ENCODE results near the gene TMEM120B.

The TMEM120B gene

DNA sequence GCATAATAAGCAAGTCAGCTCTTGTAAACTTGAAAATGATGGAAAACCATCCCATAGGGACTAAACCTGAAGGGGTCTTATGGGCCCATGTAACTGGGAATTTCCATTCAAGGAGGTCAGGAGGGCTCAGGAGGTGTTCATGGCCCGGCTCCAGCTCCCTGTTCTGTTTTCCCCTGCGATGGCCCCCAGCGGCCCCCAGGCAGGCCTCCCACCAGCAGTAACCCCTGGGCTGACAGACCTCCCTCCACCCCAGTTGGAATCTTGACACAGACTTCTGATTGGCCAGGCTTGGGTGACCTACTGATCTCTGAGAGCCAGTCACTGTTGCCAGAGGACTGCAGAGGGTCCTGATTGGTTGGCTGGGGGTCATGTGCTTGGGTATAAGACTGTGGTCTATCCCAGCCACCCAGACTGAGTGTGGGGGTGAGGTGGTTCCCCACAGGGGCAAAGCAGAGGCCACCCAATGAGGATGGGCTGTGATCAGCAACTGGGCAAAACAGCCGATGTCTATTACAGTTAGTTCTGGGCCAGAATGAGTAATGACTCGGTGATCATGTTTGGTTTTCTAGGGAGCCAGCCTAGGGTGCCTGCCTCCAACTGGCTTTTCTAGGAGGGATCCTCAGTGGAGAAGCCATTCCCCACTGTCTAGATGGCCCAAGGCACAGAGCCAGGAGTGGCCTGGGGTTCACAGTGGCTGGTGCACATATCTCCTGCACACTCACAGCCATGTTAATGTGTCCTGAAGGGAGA lies 53.9 kb downstream of the TMEM120B start:
- no peak for DNase-seq (ENCODE audit: low spot score)
- no peak overlapping the region for H3K4me3 Mint-ChIP-seq
- no peaks in the 10 kb centered on the region for H3K9me3 Mint-ChIP-seq
- H3K27ac Mint-ChIP-seq = no peak overlapping the region
- no peaks in the 10 kb centered on the region for H3K36me3 Mint-ChIP-seq (ENCODE audit: low read depth)
- no peaks in the 10 kb centered on the region for H3K4me1 Mint-ChIP-seq (ENCODE audit: low read depth)
- H3K27me3 Mint-ChIP-seq (ENCODE audit: low read depth) = no peaks in the 10 kb centered on the region

DNA sequence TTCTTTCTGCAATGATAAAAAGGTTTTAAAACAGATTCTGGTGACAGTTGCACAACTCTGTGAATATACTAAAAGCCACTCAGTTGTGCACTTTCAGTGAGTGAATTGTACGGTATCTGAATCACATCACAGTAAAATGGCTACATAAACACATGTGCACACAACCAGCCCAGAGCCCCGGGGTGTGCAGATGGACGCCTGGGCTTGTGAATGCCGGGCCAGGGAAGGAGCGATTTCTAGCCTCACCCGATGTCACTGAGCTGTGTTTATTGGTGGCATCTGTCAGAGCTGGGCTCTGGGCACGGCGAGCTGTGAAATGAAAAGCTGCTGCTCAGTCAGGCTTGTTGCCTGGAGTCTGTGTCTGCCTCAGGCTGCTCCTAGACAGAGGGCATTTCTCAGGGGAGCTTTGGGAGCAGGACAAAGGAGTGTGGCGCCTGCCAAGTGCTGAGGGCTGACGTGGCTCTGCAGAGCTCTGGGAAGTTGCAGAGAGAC lies 55.0 kb downstream of the TMEM120B start:
- no peaks in the 10 kb centered on the region for H3K36me3 Mint-ChIP-seq (ENCODE audit: low read depth)
- no peaks in the 10 kb centered on the region for H3K27me3 Mint-ChIP-seq (ENCODE audit: low read depth)
- no peaks in the 10 kb centered on the region for H3K9me3 Mint-ChIP-seq
- DNase-seq (ENCODE audit: low spot score) = no peak
- no peak overlapping the region for H3K4me3 Mint-ChIP-seq
- no peak overlapping the region for H3K27ac Mint-ChIP-seq
- H3K4me1 Mint-ChIP-seq (ENCODE audit: low read depth) = no peaks in the 10 kb centered on the region

DNA sequence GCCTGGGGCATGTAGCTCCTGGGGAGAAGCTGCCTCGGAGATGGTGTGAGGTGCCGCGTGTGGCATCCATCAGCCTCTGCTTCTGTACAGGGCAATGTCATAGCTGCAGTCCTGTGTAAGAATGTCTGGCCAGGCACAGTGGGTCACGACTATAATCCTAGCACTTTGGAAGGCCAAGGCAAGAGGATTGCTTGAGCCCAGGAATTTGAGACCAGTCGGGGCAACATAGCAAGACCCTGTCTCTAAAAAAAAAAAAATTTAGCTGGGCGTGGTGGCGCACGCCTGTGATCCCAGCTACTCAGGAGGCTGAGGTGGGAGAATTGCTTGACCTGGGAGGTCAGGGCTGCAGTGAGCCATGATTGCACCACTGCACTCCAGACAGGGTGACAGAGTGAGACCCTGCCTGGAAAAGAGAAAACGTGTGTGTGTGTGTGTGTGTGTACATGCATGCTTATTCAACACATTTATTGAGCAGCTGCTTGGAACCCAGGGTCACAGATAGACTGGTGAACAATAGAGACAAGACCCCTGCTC lies 56.8 kb downstream of the TMEM120B start:
- DNase-seq (ENCODE audit: low spot score) = no peak
- H3K9me3 Mint-ChIP-seq = no peaks in the 10 kb centered on the region
- no peaks in the 10 kb centered on the region for H3K36me3 Mint-ChIP-seq (ENCODE audit: low read depth)
- H3K27me3 Mint-ChIP-seq (ENCODE audit: low read depth) = no peaks in the 10 kb centered on the region
- H3K27ac Mint-ChIP-seq = no peak overlapping the region
- peaks cover 6% of the 10 kb centered on the region for H3K4me1 Mint-ChIP-seq (ENCODE audit: low read depth)
- no peak overlapping the region for H3K4me3 Mint-ChIP-seq

DNA sequence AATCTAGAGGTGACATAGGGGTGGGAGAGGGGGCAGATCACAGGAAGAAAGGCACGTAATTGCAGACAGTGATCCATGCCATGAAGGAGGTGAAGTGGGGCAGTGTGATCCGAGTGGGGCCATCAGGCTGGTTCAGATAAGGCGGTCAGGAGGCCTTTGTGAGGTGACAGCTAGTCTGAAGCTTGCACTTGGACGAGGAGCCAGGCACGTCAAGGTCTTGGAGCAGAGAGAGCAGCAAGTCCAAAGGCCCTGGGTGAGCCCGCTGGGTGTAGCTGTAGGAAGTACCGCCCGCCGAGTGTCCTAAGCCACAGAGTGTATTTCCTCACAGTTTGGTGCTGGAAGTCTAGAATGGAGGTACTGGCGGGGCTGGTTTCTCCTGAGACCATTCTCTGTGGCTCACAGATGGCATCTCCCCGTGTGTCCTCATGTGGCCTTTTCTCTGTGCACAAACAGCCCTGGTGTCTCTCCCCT lies 57.3 kb downstream of the TMEM120B start:
- H3K27ac Mint-ChIP-seq = no peak overlapping the region
- DNase-seq (ENCODE audit: low spot score) = no peak
- H3K36me3 Mint-ChIP-seq (ENCODE audit: low read depth) = no peaks in the 10 kb centered on the region
- no peaks in the 10 kb centered on the region for H3K27me3 Mint-ChIP-seq (ENCODE audit: low read depth)
- H3K4me3 Mint-ChIP-seq = no peak overlapping the region
- H3K9me3 Mint-ChIP-seq = no peaks in the 10 kb centered on the region
- peaks cover 6% of the 10 kb centered on the region for H3K4me1 Mint-ChIP-seq (ENCODE audit: low read depth)

DNA sequence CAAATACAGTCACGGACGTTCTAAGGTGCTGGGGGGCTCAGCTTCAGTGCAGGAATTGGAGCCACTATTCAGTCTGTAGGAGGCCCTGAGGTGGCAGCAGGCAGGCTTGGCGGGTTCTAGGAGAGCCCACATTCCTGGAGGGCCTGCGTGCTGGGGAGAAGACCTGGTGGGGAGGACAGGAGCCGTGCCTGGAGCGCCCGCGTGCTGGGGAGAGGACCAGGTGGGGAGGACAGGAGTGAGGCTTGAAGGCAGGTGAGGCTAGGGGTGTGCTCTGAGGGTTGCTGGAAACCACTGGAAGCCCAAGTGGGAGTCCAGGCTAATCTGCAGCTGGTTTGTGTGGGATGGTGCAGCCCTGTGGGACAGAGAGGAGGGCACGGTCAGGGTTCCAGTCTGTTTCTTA lies 57.8 kb downstream of the TMEM120B start:
- Mint-ChIP-seq H3K4me3 (no peak overlapping the region), H3K9me3 (no peaks in the 10 kb centered on the region), H3K27ac (no peak overlapping the region), H3K4me1 (ENCODE audit: low read depth) (peaks cover 6% of the 10 kb centered on the region), H3K36me3 (ENCODE audit: low read depth) (no peaks in the 10 kb centered on the region), H3K27me3 (ENCODE audit: low read depth) (no peaks in the 10 kb centered on the region)
- DNase-seq (ENCODE audit: low spot score) = no peak

DNA sequence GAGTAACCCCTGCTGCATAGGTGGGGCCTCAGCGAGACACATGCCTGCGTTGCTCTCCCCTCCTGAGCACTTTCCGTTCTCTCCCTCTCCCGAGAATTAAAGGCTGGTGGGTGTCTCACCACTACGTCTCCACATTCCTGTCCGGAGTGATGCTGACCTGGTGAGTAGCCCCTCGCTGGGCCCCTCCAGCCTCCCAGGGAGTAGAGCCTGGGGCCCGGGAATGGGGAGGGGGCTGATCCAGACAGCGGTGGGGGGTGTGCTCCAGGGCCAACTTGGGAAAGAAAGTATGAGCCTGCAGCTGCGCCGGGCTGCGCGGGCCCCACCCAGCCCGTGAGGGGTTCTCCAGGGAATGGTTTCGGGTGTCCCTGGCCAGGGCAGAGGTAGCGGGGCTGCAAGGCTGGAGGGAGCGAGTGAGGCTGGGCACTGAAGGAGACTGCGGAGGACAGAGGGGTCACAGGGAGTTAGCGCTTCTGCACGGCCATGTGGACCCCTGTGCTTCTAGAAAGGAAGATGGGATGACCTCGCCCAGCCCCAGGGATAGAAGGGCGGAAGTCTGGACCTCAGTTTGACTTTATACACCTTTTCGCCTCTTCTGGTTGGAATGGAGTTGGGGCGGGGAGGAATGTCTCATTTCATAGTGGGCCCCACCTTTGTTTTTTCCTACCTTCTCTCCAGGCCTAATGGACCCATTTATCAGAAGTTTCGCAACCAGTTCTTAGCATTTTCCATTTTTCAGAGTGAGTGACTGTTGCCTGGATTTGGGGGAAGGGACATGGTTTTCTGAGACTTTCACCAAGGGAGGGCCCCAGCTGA lies 58.5 kb downstream of the TMEM120B start:
- Mint-ChIP-seq H3K36me3 (ENCODE audit: low read depth) (no peaks in the 10 kb centered on the region), H3K27ac (no peak overlapping the region), H3K4me3 (no peak overlapping the region), H3K9me3 (no peaks in the 10 kb centered on the region), H3K4me1 (ENCODE audit: low read depth) (peaks cover 6% of the 10 kb centered on the region), H3K27me3 (ENCODE audit: low read depth) (no peaks in the 10 kb centered on the region)
- no peak for DNase-seq (ENCODE audit: low spot score)

DNA sequence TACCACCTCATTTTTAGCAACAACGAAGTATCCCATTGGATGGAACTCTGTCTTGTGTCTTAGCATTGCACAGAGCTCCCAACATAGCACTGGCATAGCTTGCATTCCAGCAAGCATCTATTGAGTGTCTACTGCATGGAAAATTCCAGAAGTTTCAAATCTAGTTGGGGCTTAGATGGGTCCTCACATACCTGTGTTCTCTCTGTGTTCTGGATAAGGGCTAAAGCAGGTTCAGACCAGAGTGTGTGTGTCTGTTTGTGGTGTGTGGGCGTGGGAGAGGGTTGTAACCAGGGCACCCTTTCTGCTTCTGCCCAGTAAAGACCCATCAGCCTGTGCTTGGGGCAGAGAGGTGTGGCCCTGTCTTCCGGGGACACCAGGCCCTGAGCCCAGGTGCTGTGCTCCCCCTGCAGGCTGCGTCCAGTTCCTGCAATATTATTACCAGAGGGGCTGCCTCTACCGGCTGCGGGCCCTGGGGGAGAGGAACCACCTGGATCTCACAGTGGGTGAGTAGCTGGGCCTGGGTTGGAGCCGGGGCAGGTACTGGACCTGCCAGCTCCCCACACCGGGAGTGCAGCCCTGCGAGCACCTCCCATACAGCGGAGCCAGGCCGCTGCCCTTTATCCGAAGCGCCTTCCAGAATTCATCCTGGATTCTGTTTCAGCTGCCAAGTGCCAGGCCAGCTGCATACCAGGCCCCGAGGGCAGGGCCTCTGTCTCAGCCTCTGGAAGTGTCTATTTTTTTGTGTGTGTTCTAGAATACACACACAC lies 60.6 kb downstream of the TMEM120B start:
- Mint-ChIP-seq H3K36me3 (ENCODE audit: low read depth) (no peaks in the 10 kb centered on the region), H3K9me3 (no peaks in the 10 kb centered on the region), H3K4me3 (no peak overlapping the region), H3K27ac (peak overlapping the region; percentile 41), H3K4me1 (ENCODE audit: low read depth) (peaks cover 6% of the 10 kb centered on the region), H3K27me3 (ENCODE audit: low read depth) (no peaks in the 10 kb centered on the region)
- peak; percentile 75 for DNase-seq (ENCODE audit: low spot score)

DNA sequence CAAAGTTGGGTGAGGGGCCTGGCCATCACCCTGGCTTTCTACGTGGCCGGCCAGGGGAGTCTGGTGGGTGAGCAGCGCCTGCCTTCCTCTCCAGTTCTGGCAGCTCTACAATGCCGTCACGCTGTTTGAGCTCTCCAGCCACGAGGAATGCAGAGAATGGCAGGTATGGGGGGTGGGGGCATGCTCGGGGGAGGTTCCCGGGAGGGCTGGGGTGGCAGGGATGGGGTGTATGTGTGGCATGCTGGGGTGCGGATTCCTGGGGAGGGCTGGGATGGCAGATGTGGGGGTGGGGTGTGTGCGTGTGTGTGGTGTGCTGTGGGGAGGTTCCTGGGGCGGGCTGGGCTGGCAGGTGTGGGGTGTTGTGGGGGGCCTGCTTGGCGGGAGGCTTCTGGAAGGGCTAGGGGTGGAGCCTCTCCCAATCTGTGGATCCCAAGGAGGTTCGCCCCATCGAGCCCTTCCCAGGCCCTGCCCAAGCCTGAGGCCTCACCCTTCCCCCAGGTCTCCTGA lies 62.5 kb downstream of the TMEM120B start:
- H3K27ac Mint-ChIP-seq = peak overlapping the region; percentile 36
- no peaks in the 10 kb centered on the region for H3K27me3 Mint-ChIP-seq (ENCODE audit: low read depth)
- no peaks in the 10 kb centered on the region for H3K9me3 Mint-ChIP-seq
- H3K36me3 Mint-ChIP-seq (ENCODE audit: low read depth) = peaks cover 15% of the 10 kb centered on the region
- H3K4me3 Mint-ChIP-seq = no peak overlapping the region
- no peak for DNase-seq (ENCODE audit: low spot score)
- peaks cover 6% of the 10 kb centered on the region for H3K4me1 Mint-ChIP-seq (ENCODE audit: low read depth)

DNA sequence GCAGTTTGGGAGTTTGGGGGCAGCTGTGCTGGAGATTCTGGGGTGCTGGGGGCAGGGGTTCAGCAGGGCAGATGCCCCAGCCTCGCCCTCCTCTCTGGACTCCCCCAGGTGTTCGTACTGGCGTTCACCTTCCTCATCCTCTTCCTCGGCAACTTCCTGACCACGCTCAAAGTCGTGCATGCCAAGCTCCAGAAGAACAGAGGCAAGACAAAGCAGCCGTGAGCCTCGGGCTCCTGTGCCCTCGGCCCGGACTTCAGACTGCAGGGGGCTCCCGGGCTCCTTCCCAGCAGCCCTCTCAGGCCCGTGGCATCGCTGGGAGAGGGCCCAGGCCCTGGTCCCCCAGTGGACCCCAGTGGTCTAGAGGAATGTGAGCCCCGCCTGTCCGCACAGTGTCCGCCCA lies 62.9 kb downstream of the TMEM120B start:
- no peak overlapping the region for H3K4me3 Mint-ChIP-seq
- H3K36me3 Mint-ChIP-seq (ENCODE audit: low read depth) = peaks cover 19% of the 10 kb centered on the region
- H3K27me3 Mint-ChIP-seq (ENCODE audit: low read depth) = no peaks in the 10 kb centered on the region
- H3K27ac Mint-ChIP-seq = no peak overlapping the region
- H3K4me1 Mint-ChIP-seq (ENCODE audit: low read depth) = peaks cover 6% of the 10 kb centered on the region
- H3K9me3 Mint-ChIP-seq = no peaks in the 10 kb centered on the region
- DNase-seq (ENCODE audit: low spot score) = no peak

DNA sequence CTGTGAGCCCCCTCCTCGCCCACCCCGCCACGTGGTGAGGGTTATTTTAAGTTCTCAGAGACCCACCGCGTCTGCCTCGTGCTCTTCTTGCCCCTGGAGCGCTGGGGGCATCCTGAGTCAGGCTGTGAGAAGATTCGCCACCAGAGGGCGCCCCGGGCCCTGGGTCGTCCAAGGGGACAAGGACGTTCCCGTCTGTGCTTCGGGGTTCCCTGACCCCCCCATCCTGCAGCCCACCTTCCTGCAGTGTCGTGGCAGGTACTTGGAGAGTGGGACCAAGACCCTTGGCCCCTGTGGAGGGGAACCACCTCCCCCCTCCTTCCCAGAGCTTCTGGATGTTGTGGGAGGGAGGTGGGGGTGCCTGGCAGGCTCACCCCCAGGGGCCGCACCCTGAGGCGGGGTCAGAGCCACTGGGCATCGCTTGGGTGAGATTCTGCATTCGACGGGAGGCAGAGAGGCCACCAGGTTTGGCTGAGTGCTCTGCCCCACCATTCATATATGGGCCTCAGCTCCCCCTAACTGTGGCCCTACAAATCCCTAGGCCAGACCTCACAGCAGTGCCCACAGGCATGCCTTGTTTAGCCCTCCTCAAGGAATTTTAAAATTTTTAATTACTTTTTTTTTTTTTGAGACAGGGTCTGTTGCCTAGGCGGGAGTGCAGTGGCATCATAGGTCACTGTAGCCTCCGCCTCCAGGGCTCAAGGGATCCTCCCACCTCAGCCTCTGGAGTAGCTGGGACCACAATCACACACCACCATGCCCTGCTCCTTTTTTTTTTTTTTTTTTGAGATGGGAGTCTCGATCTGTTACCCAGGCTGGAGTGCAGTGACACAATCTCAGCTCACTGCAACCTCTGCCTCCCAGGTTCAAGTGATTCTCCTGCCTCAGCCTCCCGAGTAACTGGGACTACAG lies 63.9 kb downstream of the TMEM120B start:
- H3K36me3 Mint-ChIP-seq (ENCODE audit: low read depth) = peaks cover 20% of the 10 kb centered on the region
- DNase-seq (ENCODE audit: low spot score) = peak; percentile 74
- no peak overlapping the region for H3K4me3 Mint-ChIP-seq
- no peaks in the 10 kb centered on the region for H3K27me3 Mint-ChIP-seq (ENCODE audit: low read depth)
- no peak overlapping the region for H3K27ac Mint-ChIP-seq
- peaks cover 11% of the 10 kb centered on the region for H3K4me1 Mint-ChIP-seq (ENCODE audit: low read depth)
- H3K9me3 Mint-ChIP-seq = no peaks in the 10 kb centered on the region

DNA sequence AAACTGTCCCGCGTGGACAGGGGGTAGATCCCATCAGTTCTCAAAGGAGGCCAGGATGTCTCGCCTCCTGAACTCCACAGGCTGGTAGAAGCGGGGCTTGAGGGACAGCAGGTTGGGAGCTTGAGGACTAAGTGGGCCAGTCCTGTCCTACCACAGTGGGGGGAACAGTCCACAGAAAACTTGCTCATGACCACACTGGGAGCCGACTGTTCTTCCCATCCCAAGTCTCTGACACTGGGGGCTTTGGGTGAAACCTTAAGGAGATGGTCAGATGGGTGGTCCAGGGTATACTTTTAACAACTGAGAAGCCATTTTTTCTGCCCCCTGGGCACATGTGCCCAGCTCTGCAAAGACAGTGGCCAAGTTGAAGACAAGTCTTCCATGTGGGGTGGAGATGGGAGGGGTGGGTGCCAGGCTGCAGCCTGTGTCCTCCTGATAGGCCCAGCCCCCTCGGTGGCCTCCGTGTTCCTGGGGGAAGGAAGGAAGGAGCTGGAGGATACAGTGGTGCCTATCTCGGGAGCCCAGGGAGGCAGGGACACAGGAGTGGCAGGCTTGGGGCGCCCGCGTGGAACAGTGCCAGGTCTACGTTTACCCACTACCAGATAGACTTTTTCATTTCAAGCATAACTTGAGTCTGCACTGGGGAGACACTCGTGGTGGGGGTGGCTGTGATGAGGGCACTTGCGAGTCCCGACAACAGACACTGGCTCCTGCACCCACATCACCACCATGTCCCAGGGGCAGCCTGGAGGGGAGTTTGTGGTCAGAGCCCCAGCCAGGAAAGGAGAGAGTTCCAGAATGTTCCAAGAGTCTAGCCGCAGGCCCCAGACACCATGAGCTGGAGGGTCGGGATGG lies 66.2 kb downstream of the TMEM120B start:
- Mint-ChIP-seq H3K27ac (peak overlapping the region; percentile 45), H3K4me1 (ENCODE audit: low read depth) (peaks cover 21% of the 10 kb centered on the region), H3K9me3 (no peaks in the 10 kb centered on the region), H3K4me3 (no peak overlapping the region), H3K27me3 (ENCODE audit: low read depth) (no peaks in the 10 kb centered on the region), H3K36me3 (ENCODE audit: low read depth) (peaks cover 32% of the 10 kb centered on the region)
- no peak for DNase-seq (ENCODE audit: low spot score)

DNA sequence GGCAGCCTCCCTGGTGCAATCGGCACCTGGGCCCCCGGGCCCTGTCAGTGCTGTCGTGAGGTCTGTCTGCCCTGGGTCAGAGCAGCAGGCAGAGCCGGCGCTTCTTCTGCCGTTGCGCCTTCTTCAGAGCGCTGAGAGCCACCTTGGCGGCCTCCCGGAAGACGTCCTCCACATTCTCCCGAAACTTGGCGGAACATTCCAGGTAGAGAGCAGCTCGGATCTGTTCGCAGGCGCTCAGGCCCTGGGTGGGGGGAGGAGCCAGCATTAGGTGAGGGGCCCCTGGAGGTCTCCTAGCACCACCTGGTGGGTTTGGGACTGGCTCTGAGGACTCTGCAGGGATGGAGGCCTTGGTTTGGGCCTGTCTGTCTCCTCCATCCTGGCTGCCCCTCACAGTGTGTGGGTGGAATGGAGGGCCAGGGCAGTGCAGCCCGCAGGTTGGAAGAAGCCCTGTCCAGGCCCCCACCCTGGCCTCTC lies 66.9 kb downstream of the TMEM120B start:
- peaks cover 27% of the 10 kb centered on the region for H3K4me1 Mint-ChIP-seq (ENCODE audit: low read depth)
- no peak overlapping the region for H3K27ac Mint-ChIP-seq
- no peak overlapping the region for H3K4me3 Mint-ChIP-seq

More for the DNA sequence above, 66.9 kb downstream of the TMEM120B start:
- H3K9me3 Mint-ChIP-seq = no peaks in the 10 kb centered on the region
- no peaks in the 10 kb centered on the region for H3K27me3 Mint-ChIP-seq (ENCODE audit: low read depth)
- peaks cover 36% of the 10 kb centered on the region for H3K36me3 Mint-ChIP-seq (ENCODE audit: low read depth)
- DNase-seq (ENCODE audit: low spot score) = no peak
